ENCODE measurements around the gene WAPL.

Gene WAPL

GRCh38 chr10:86393862-86394455 lies 127.6 kb downstream of the WAPL start:
- no peak for TF ChIP-seq CTCF (IDR thresholded peaks at IDR 0.05; ENCODE audit: insufficient read depth, low read depth, low read length, missing control alignments)
- no peak overlapping the region for H3K4me3 ChIP-seq (ENCODE audit: low read length)
- DNase-seq (ENCODE audit: low read depth) = peak; percentile 49

- no peak for TF ChIP-seq CTCF (IDR thresholded peaks at IDR 0.05; ENCODE audit: insufficient read depth, low read depth, low read length, missing control alignments)
- no peak overlapping the region for H3K4me3 ChIP-seq (ENCODE audit: low read length)
- DNase-seq (ENCODE audit: low read depth) = peak; percentile 40
Measured at GRCh38 chr10:86393362-86393761, 128.2 kb downstream of the WAPL start.

- DNase-seq (ENCODE audit: low read depth) = no peak
- no peak overlapping the region for H3K4me3 ChIP-seq (ENCODE audit: low read length)
- TF ChIP-seq CTCF (IDR thresholded peaks at IDR 0.05; ENCODE audit: insufficient read depth, low read depth, low read length, missing control alignments) = no peak
Measured at GRCh38 chr10:86392723-86393094, 128.9 kb downstream of the WAPL start.

GRCh38 chr10:86391986-86392722 lies 129.4 kb downstream of the WAPL start:
- DNase-seq (ENCODE audit: low read depth) = no peak
- no peak overlapping the region for H3K4me3 ChIP-seq (ENCODE audit: low read length)

GRCh38 chr10:86391236-86391840 lies 130.3 kb downstream of the WAPL start:
- DNase-seq (ENCODE audit: low read depth) = no peak
- TF ChIP-seq CTCF (IDR thresholded peaks at IDR 0.05; ENCODE audit: insufficient read depth, low read depth, low read length, missing control alignments) = no peak
- H3K4me3 ChIP-seq (ENCODE audit: low read length) = no peak overlapping the region

More at GRCh38 chr10:86391986-86392722, 129.4 kb downstream of the WAPL start:
- no peak for TF ChIP-seq CTCF (IDR thresholded peaks at IDR 0.05; ENCODE audit: insufficient read depth, low read depth, low read length, missing control alignments)

GRCh38 chr10:86390337-86391120 lies 131.1 kb downstream of the WAPL start:
- DNase-seq (ENCODE audit: low read depth) = peak; percentile 40
- H3K4me3 ChIP-seq (ENCODE audit: low read length) = no peak overlapping the region
- no peak for TF ChIP-seq CTCF (IDR thresholded peaks at IDR 0.05; ENCODE audit: insufficient read depth, low read depth, low read length, missing control alignments)

Measured in epithelial cell of esophagus (primary cell).